GM19452 (cell line): ENCODE measurements around the gene RAMACL.
"Not testable (repeated sequence)": the region's sequence is repeated elsewhere in the genome, so short reads cannot be mapped to it uniquely, and the experiment has no call there.

Source experiments
- ATAC-seq: cut with Tn5 transposase; IDR thresholded peaks from one replicate; pipeline ENCODE4 v1.9.1; 2021; ENCODE audit not compliant: unreplicated experiment

Gene RAMACL

DNA sequence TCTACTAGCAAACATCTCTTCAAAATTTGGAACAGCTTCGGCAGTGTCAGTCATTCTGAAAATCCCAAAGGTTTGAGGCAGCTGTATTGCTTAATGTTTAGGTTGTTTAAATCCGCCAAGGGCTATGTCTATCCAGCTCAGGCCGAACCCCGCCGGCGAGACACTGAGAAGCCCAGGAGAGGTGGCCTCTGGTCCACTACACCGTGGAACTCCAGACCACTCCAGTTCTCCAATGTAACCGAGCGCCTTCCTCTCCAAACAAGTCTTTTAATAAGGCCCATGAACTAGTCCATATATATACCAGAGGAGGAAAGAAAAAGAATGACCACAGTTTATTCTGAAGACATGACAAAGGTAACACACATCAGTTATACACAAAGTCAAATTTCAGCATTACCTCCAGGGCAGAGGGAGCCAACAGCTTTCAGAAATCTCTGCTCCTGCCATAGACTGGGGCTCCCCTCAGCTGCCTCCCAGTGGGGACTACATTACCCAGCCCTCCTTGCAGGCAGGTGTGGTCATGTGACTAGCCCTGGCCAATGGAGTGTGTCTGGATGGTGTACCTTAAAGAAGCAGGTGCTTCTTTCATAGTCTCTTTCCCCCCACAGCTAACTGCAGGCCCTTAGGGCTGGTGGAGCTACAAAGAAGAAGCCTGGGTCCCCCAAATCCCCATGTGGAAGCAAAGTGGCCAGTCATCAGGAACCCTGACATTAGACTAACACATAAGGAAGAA, at the start of gene RAMACL:
Gene RAMACL (minus strand): TSS at position 255 of the 733 bp plus-strand sequence. CDS start 201 bp downstream, at position 54.
- peak; percentile 52 for ATAC-seq

DNA sequence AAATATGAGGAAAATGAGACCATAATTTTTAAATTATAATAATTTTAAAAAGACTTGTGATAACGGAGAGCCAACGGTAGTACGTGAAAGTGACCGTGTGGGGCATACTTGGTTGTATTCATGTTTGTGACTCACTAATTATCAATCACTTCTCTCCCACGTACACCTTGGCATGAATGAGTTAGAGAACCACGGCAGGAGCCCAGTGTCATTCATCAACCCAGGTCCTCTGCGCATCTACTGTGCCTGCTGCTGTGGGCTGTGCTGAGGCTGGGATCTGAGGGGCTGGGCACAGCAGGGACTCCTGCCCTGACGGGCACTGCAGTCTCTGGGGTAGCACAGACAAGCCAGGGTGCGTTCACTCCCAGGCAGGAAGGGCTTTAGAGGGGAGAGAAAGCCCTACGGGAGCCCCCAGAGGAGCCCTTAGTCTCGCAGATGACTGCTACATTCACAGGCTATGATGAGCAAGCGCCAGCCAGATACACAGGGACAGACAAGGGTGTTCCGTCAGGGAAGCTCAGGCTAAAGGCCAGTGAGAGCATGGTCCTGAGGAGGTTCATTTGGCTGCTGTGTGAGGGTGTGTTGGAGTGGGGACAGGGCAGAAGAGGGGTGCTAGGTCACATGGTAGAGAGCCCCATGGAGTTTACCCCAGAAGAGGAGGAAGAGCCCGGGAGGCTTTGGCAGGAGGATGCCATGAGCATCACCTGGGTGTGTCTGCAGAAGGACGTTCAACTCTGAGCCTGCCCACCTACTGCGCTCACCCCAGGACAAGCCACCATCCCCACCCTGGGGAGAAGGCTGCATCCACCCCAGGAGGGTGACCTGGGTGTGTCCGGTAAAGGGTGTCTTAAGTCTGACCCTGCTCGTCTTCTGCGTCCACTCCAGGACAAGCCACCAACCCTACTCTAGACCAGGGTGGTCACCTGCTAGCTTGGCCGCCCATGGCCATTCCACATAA, 48.8 kb upstream of the RAMACL start:
- ATAC-seq: no peak

DNA sequence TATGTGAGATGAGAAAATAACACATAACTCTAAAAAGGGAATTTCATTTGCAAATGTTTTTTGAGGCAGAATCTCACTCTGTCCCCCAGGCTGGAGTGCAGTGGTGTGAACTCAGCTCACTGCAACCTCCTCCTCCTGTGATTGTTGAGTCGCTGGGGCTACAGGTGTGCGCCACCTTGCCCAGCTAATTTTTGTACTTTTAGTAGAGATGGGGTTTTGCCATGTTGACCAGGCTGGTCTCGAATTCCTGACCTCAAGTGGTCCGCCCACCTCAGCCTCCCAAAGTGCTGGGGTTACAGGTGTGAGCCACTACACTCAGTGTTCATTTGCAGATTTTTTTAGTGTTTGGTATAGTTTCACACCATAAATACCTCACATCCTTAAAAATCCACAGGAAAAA, 48.1 kb upstream of the RAMACL start:
- ATAC-seq: not testable (repeated sequence)

DNA sequence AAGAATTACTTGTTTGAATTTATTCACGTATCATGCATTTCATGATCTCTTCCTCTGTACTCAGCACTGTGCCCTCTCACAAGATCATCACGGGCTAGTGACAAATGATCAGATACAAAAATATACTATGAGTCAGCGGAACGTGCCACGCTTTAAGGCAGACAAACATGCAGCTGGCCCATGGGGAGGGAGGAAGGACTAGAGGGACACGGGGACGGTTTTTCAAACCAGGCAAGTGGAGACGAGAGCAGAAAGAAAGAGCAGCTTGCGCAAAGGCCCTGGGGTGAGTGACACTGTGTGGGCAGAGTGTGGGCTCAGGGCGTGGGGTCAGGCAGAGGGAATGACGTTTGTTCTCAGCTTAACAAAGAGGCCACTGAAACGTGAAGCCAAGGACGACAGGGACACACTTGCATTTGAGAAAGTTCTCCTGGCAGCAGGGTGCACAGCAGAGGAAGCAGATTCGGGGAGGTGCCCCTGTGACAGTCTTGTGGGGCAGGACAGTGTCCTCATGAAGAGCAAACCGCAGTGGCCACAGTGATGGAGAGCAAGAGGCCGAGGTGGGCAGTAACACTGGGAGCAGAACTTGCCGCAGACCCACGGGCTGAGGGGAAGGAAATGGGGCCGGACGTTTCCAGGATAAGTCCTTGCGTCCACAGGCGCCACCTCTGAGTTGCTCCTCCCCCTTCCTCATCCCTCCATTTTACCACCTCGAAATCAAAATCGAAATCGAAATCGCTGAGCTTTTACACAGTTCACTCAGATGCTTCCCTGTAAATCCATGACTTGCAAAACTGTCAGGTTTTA, 47.5 kb upstream of the RAMACL start:
- ATAC-seq: no peak

DNA sequence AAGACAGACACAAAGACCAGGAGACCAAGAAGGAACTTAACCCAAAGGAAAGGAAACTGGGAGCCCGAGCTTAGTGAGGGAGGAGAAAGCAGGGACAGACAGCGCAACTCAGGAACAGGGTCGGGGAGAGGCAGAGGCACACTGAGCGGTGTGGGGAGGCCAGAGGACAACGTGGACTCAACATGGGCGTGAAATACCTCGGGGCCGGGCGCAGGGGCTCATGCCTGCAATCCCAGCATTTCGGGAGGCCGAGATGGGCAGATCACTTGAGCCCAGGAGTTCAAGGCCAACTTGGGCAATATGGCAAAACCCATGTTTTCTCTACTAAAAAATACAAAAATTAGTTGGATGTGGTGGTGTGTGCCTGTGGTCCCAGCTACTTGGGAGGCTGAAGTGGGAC, 46.3 kb upstream of the RAMACL start:
- ATAC-seq: no peak

DNA sequence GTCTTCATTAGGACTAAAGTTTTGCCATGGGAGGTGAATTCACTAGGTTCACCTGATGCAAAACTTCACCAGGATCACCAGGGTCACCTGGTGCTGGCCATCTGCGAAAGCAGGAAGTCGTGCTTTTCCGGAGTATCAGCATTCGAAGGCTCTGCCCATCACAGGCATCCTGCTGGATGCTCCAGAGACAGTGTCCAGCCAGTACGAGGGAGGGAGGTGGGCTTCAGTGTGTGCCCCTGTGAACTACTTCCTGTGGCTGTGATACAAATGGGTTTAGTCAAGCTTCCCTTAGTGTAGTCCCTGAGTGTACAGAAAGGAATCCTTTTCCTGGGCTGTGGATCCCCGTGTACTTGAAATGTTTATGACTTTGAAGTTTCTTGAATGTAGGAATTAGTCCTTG, 44.0 kb upstream of the RAMACL start:
- no peak for ATAC-seq

DNA sequence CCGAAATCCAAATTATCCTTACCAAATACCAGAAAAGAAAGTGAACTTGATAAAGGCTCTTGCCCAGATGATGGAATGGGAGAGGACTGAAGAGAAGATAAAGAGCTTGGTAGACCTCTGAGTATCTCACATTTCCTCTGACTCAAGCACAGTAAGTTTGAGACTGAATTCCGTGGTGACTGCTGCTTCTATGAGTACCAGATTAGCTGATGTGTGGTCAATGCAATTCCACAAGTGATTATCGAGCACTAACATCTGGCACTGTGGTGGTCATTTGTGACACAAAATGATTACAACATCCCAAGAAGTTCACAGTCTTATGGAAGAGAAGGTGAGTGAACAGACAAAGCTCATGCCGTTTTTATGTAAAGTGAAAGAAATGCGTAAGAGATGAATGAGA, 43.1 kb upstream of the RAMACL start:
- ATAC-seq: no peak

DNA sequence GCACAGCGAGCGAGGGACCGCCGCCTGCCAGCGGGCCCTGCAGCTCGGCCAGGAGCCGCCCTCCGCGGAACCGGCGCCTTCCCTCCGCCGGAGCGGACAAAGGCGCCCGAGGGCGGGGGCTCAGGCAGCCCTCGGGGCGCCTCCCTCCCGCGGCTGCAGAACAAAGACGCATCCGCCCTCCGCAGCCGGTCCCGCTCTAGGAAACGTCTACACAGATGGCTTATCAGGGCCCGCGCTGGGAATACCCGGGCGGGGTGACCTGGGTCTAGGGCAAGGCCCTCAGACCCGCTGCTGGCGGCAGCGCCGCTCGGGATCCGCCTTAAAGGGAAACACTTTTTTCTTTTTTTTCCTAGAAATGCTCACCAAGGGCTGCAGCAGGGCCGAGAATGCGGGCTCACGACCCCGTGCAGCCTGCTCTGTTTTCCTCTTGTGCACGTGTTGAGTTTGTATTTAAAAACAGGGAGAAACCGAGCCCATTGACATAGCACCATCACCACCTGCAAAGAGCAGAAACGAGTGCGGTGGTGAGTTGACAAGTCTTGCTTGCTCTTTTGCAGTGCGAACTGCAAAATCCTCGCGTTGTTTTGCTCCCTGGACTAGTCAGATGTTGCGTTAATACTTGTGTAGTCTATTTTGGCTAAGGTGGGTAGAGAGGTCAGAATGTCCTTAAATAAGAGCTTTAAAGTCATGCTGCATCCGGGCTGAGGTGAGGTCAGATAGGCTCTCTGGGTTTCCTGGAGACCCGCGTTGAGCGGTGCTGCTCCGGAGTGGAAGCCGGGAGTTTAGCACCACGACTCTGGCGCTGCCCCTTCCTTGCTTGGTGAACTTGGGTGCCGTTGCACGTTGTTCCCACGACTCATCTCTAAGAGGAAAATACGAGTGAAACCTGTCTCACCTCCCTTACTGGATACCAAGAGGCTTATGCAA, 41.7 kb upstream of the RAMACL start:
- ATAC-seq: peak; percentile 36

DNA sequence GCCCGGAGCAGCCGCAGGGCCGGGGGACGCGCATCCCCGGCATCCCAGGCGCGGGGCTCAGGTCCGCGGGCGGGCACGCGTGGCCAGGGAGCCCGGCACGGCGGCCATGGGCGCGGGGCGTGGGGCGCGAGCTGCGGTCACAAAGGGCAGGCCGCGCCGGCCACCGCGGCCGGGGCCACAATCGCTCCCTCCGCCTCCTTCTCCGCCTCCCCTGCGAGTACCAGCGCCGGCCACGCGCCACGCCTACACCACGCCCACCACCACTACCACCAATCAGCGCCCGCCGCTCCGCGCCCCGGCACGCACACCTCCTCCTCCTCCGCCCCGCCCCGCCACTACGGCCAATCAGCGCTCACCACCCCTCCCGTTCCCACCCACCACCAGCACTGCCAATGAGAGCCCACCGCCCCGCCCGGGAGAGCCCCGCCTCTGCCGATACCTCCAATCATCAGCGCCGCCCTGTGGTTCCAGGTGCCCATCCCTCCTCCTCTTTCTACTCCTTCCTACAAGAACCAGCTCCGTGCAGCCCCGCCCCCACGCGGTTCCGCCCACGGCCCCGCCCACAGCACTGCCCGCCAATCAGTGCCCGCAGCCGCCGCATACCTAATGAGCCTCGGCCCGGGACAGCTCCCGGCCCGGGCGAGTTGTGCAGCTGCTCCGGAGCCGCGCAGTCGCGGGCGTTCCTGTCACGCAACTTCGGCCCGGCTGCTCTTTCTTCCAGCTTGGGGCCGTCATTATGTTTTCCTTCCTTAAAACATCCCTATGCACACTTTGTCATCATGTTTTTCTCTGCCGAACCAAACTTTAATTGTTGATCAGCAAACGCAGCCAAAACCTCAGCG, 40.8 kb upstream of the RAMACL start, which contains the start of gene RPS6KA2:
Gene RPS6KA2 (minus strand): TSS at position 219 of the 842 bp plus-strand sequence. CDS start 232 bp downstream, outside the sequence.
- peak; percentile 88 for ATAC-seq

DNA sequence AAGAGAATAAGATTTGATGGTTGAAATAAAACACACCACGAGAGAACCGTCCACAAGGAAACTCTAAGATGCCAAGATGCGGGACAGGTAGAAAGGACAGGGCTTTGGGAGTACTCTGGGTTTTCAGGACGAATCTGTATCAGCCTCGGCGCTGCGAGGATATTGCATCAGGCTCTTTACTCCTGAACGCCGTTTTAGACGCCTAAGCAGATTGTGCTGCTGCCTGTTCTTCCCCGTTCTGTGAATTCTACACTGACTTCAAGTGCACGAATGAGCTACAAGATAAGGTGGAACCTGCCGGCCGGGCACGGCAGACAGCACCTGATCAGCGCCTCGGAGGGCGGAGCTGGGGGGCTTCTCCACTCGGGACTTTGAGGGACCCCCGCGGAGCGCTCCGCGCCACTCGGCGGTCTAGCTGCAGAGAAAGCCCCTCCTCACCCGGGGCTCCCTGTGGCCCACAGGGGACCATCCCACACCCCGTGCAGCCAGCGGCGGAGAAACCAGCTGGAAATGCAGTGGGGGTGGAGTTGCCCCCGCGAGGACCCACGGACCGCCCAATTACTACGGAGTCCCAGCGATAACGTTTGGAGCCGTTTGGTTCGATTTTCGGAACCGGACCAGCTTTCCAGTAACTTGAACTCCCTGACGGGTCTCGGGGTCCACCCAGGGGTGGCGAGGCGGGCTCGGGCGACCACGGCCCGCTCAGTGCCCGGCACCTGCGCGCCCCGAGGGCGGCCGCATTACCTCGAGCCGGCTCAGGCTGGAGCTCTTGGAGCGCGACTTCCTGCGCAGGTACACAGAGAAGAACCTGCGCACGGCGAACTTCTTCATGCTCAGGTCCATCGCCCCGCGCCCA, 39.9 kb upstream of the RAMACL start:
- ATAC-seq: no peak

DNA sequence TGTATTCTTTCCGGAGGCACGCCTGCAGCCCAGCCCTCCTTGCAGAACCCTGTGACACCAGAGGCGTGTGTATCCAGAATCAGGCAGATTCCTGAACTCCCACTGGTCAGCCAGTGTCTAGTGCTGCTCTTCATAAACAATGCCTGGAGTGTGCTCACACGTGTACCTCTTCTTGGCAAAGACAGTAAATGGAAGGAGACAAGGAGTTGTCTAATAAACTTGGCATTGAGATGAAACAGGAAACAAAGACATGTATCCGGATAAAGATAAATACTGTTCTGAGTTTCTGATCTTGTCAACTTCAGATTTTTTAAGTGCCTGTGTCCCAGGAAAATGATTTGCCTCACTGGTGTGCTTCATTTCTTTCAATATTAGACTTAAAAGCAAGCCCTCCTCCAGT, 38.9 kb upstream of the RAMACL start:
- ATAC-seq: no peak

DNA sequence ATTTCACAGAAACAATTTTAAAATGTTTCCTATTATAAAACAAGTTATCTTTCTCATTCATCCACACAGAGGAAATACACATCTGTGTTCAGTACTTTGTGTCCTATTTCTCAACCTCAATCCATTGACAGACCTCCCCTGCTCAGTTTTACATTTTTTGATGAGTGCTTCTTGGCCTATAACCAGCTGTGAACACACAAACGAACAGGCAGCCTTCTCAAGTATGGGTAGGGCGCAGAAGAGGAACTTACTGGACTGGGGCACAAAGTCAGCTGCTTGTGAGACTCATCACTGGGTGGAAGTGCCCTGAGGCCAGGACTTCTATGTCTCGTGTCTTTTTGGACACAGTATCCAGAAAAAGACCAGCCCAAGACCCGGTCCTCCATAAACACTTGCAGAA, 37.8 kb upstream of the RAMACL start:
- no peak for ATAC-seq

DNA sequence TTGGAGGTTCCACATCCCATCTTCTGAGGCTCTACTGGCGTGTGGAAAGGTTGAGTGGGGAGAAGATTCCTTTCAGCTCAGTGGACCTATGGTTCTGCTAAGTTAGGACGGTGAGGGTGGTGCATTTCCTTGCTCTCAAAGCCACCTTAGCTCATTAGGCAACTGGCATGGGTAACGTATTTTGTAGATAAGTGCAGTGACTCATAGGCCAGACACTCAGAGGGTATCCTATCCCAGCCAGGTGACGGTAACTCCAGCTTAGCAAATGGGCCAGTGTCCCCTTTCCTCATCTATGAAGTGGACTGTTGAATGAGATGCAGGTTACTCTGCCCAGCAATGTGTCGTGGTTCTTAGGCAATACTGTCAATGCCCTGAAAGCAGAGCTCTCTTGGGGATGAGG, 36.8 kb upstream of the RAMACL start:
- ATAC-seq: no peak

DNA sequence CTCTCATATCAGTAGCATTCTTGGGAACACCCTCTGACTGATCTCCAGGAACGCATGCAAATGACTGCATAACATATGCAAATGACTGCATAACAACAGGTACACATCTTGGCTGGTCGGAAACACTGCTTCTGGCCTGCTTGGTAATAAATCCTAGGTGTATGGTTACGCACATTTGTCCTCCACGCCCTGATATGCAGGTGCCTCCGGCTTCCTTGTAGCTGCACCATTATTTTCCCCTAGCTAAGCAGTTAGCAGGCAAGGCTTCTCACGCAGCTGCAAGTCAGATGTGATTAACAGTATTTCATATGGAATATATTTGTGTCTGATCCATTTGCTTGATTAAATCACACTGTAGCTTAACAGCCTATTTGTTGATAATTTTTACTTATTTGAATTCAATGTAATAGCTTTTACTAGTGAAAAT, 34.6 kb upstream of the RAMACL start:
- no peak for ATAC-seq

DNA sequence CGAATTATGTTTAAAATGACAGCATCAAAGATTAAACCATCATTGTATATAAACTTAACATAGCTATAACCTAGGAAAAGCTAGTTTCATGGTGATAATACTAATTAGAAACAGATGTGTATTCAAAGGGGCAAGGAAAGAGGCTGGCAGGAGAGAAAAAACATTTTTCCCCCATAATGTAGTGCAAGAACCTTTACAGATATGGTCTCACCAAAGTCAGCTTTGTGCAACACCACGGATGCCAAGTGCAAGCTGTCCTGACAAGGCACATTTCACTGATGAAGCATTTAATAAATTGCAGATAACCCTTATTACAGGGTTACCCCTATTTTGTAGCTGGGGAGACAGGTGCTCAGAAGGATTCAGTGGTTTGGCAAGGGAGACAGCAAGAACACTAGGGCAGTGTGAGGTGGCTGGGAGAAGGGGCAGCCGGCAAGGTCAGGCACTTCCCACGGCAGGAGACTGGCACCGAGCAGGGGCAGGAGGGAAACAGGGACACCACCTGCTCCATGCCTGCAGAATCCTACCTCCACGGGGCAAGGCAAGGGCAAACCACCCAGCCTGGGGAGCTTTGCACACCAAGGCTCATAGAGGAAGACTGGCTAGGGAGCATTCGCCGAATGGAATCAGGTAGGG, 34.1 kb upstream of the RAMACL start:
- no peak for ATAC-seq

DNA sequence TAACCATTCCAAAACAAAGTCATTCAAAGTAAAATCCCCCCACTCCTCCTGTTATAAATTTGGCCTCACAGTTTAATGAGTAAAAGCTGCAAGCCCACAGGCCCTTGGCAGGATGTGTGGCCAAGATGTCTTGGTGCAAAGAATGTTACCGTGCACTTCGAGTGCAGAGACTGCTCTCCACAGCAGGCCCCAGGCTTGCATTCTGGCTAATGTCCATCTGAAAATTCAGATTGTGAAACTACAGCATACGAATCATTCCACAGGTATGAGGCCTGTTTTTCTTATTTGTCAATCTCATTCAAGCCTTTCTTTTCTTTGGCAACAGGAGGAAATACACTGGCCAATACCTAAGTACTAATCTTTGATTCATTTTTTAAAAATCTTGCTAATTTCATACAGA, 33.4 kb upstream of the RAMACL start:
- ATAC-seq: no peak

DNA sequence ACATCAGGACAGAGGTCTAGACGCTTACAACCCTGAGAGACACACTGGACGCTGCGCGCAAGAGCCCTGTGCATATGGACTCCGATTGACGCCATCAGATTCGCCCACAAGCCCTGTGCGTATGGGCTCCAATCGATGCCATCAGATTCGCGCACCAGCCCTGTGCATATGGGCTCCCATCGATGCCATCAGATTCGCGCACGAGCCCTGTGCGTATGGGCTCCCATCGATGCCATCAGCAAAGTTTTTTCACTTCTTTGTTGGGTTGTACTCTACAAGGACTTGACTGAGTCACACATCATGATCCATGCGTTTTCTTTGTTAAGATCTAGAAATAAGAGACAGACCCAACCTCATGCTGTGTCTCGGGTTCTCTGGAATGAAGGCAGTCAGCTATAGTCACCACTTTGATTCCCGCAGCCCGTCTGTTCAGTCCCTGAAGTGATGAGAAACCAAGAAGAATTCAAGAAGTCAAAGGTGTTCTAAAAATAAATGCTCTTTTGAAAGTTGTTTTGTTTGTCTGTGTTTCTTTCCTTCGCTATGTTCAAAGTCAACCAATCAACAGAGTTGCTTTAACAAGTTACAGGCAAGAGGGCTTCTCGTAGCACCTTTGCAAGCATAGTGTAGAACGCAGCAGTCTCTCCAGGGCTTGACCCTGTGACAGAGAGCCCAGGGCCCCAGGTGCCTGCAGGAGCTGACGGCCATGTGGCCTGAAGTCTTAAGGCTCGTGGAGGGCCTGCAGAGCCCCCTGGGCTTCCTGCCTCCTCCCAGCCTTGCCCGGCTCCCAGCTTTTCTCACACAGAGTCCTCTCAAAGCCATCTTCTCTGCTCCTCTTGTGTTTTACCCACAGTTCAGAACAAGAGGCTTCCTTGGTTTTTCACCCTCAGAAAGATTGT, 32.6 kb upstream of the RAMACL start:
- ATAC-seq: no peak
